MG63 (cell line): ENCODE measurements around the gene FUT7. TPM values are rescaled to one million over a fixed set of nuclear protein-coding genes. Genes with fewer than 3 reads are reported as not detected.
A peak's percentile ranks its signal among the peaks of the same experiment; 100 is the strongest.
"Not testable (repeated sequence)": the region's sequence is repeated elsewhere in the genome, so short reads cannot be mapped to it uniquely, and the experiment has no call there.

Experiments
- DNase-seq: peaks from one replicate; pipeline ENCODE4 v3.0.0-alpha.2; 2020
- H3K27me3 ChIP-seq: fragments of 250-450 bp; sonication (Bioruptor Pico); 2 replicates; pipeline ENCODE4 v1.5.1; 2020; ENCODE audit warnings: mild to moderate bottlenecking, moderate library complexity
- H3K36me3 ChIP-seq: fragments of 250-450 bp; sonication (Bioruptor Pico); 2 replicates; pipeline ENCODE4 v1.5.1; 2020; ENCODE audit warnings: mild to moderate bottlenecking, moderate library complexity
- H3K4me3 ChIP-seq: fragments of 250-450 bp; sonication (Bioruptor Pico); 2 replicates; pipeline ENCODE4 v1.5.1; 2020; ENCODE audit warnings: mild to moderate bottlenecking, moderate library complexity
- H3K9me3 ChIP-seq: fragments of 250-450 bp; sonication (Bioruptor Pico); 2 replicates; pipeline ENCODE4 v1.5.1; 2020; ENCODE audit warnings: mild to moderate bottlenecking, moderate library complexity
- total RNA-seq: library from RNA; depleted of rRNA; stranded (reverse); fragments of >200 nt; shearing (Covaris generic); gene quantifications from 2 replicates; pipeline ENCODE4 v1.2.3, GENCODE V29; 2014; ENCODE audit warnings: low replicate concordance

Gene FUT7
- total RNA-seq, 1 experiment from 2014 or later = not detected

- Histone ChIP-seq H3K9me3 (no peaks in the 10 kb centered on the region), H3K4me3 (no peak overlapping the region), H3K36me3 (no peaks in the 10 kb centered on the region), H3K27me3 (no peaks in the 10 kb centered on the region)
- DNase-seq = no peak
Measured at GRCh38 chr9:137007816-137008270, 24.0 kb downstream of the FUT7 start.

GRCh38 chr9:137007108-137007815 lies 24.6 kb downstream of the FUT7 start:
- H3K36me3 ChIP-seq = no peaks in the 10 kb centered on the region
- H3K4me3 ChIP-seq = no peak overlapping the region
- no peak for DNase-seq
- H3K27me3 ChIP-seq = no peaks in the 10 kb centered on the region
- no peaks in the 10 kb centered on the region for H3K9me3 ChIP-seq

- no peaks in the 10 kb centered on the region for H3K27me3 ChIP-seq
- DNase-seq = no peak
- no peak overlapping the region for H3K4me3 ChIP-seq
- no peaks in the 10 kb centered on the region for H3K36me3 ChIP-seq
- no peaks in the 10 kb centered on the region for H3K9me3 ChIP-seq
Measured at GRCh38 chr9:137006116-137007003, 25.5 kb downstream of the FUT7 start.

- H3K36me3 ChIP-seq, DNase-seq, H3K9me3 ChIP-seq, H3K4me3 ChIP-seq, H3K27me3 ChIP-seq: not testable (repeated sequence)
Measured at GRCh38 chr9:137004285-137004684, 27.6 kb downstream of the FUT7 start.

- no peaks in the 10 kb centered on the region for H3K9me3 ChIP-seq
- H3K4me3 ChIP-seq = no peak overlapping the region
- H3K27me3 ChIP-seq = no peaks in the 10 kb centered on the region
- H3K36me3 ChIP-seq = no peaks in the 10 kb centered on the region
- no peak for DNase-seq
Measured at GRCh38 chr9:137002646-137003041, 29.2 kb downstream of the FUT7 start.

- H3K9me3 ChIP-seq = no peaks in the 10 kb centered on the region
- no peak for DNase-seq
- no peaks in the 10 kb centered on the region for H3K36me3 ChIP-seq
- no peaks in the 10 kb centered on the region for H3K27me3 ChIP-seq
- no peak overlapping the region for H3K4me3 ChIP-seq
Measured at GRCh38 chr9:137001857-137002645, 29.8 kb downstream of the FUT7 start.

GRCh38 chr9:137000177-137000930 lies 31.5 kb downstream of the FUT7 start:
- no peak overlapping the region for H3K4me3 ChIP-seq
- H3K36me3 ChIP-seq = no peaks in the 10 kb centered on the region
- no peaks in the 10 kb centered on the region for H3K27me3 ChIP-seq
- DNase-seq = no peak
- H3K9me3 ChIP-seq = no peaks in the 10 kb centered on the region

GRCh38 chr9:136997830-136998234 lies 34.1 kb downstream of the FUT7 start:
- Histone ChIP-seq H3K36me3 (no peaks in the 10 kb centered on the region), H3K9me3 (no peaks in the 10 kb centered on the region)
- no peak for DNase-seq

GRCh38 chr9:136997371-136997770 lies 34.5 kb downstream of the FUT7 start:
- Histone ChIP-seq H3K36me3 (no peaks in the 10 kb centered on the region), H3K9me3 (no peaks in the 10 kb centered on the region), H3K4me3 (no peak overlapping the region), H3K27me3 (no peaks in the 10 kb centered on the region)
- no peak for DNase-seq

More at GRCh38 chr9:136997830-136998234, 34.1 kb downstream of the FUT7 start:
- Histone ChIP-seq H3K27me3 (no peaks in the 10 kb centered on the region), H3K4me3 (no peak overlapping the region)

GRCh38 chr9:136996361-136997292 lies 35.3 kb downstream of the FUT7 start, which contains the start of gene CLIC3:
Gene CLIC3, minus strand, starts transcription at chr9:136996568. Its CDS starts 25 bp downstream, at chr9:136996543.
- H3K4me3 ChIP-seq = no peak within 1 kb of the TSS
- DNase-seq = peak; percentile 51

GRCh38 chr9:136995772-136996311 lies 36.0 kb downstream of the FUT7 start:
- Histone ChIP-seq H3K36me3 (no peaks in the 10 kb centered on the region), H3K4me3 (no peak overlapping the region), H3K9me3 (no peaks in the 10 kb centered on the region), H3K27me3 (no peaks in the 10 kb centered on the region)
- DNase-seq = peak; percentile 88

More at GRCh38 chr9:136996361-136997292, 35.3 kb downstream of the FUT7 start, which contains the start of gene CLIC3:
- Histone ChIP-seq H3K9me3 (no peaks in the 10 kb centered on the region), H3K36me3 (no peaks in the 10 kb centered on the region), H3K27me3 (no peaks in the 10 kb centered on the region)

- H3K36me3 ChIP-seq = no peaks in the 10 kb centered on the region
- H3K9me3 ChIP-seq = no peaks in the 10 kb centered on the region
- no peaks in the 10 kb centered on the region for H3K27me3 ChIP-seq
- H3K4me3 ChIP-seq = no peak overlapping the region
- no peak for DNase-seq
Measured at GRCh38 chr9:136995362-136995761, 36.5 kb downstream of the FUT7 start.

- Histone ChIP-seq H3K27me3 (no peaks in the 10 kb centered on the region), H3K36me3 (no peaks in the 10 kb centered on the region), H3K4me3 (no peak overlapping the region), H3K9me3 (no peaks in the 10 kb centered on the region)
- no peak for DNase-seq
Measured at GRCh38 chr9:136994888-136995230, 37.0 kb downstream of the FUT7 start.

GRCh38 chr9:136994180-136994887 lies 37.6 kb downstream of the FUT7 start:
- no peak overlapping the region for H3K4me3 ChIP-seq
- no peaks in the 10 kb centered on the region for H3K27me3 ChIP-seq
- no peak for DNase-seq
- H3K36me3 ChIP-seq = no peaks in the 10 kb centered on the region
- no peaks in the 10 kb centered on the region for H3K9me3 ChIP-seq
